NAMALWA (cell line): ENCODE data around the gene GRIN2A.

Experiments used
- DNase-seq: peaks from one replicate; pipeline ENCODE4 v3.0.0-alpha.2; 2015; ENCODE audit warnings: low spot score

The GRIN2A gene

GRCh38 chr16:10181196-10182162, 749 bp downstream of the GRIN2A start:
- no peak for DNase-seq

GRCh38 chr16:10180771-10181163, 1.5 kb downstream of the GRIN2A start:
- peak; percentile 54 for DNase-seq

GRCh38 chr16:10180042-10180770, 2.0 kb downstream of the GRIN2A start:
- DNase-seq = no peak

- DNase-seq = no peak
Measured at GRCh38 chr16:10178526-10178925, 3.7 kb downstream of the GRIN2A start.

GRCh38 chr16:10178080-10178479, 4.1 kb downstream of the GRIN2A start:
- DNase-seq = no peak

- no peak for DNase-seq
Measured at GRCh38 chr16:10172848-10173655, 9.2 kb downstream of the GRIN2A start.

GRCh38 chr16:10171221-10171620, 11.0 kb downstream of the GRIN2A start:
- no peak for DNase-seq

- DNase-seq = no peak
Measured at GRCh38 chr16:10169904-10170410, 12.3 kb downstream of the GRIN2A start.

GRCh38 chr16:10169031-10169430, 13.2 kb downstream of the GRIN2A start:
- DNase-seq = no peak

- no peak for DNase-seq
Measured at GRCh38 chr16:10168258-10168657, 14.0 kb downstream of the GRIN2A start.

GRCh38 chr16:10165643-10166042, 16.6 kb downstream of the GRIN2A start:
- DNase-seq = no peak

GRCh38 chr16:10162981-10163380, 19.2 kb downstream of the GRIN2A start:
- DNase-seq = no peak

GRCh38 chr16:10156099-10156498, 26.1 kb downstream of the GRIN2A start:
- no peak for DNase-seq

GRCh38 chr16:10154389-10154788, 27.8 kb downstream of the GRIN2A start:
- DNase-seq = no peak

GRCh38 chr16:10153985-10154384, 28.2 kb downstream of the GRIN2A start:
- no peak for DNase-seq

- DNase-seq = no peak
Measured at GRCh38 chr16:10151718-10152117, 30.5 kb downstream of the GRIN2A start.

GRCh38 chr16:10150906-10151305, 31.3 kb downstream of the GRIN2A start:
- no peak for DNase-seq

GRCh38 chr16:10145542-10146035, 36.6 kb downstream of the GRIN2A start:
- no peak for DNase-seq

GRCh38 chr16:10141671-10142070, 40.6 kb downstream of the GRIN2A start:
- DNase-seq = no peak

- DNase-seq = no peak
Measured at GRCh38 chr16:10138881-10139280, 43.3 kb downstream of the GRIN2A start.

GRCh38 chr16:10137341-10137740, 44.9 kb downstream of the GRIN2A start:
- no peak for DNase-seq

- DNase-seq = no peak
Measured at GRCh38 chr16:10136916-10137315, 45.3 kb downstream of the GRIN2A start.
